ENCODE results near the gene SVIL.
"Not testable (repeated sequence)": the region's sequence is repeated elsewhere in the genome, so short reads cannot be mapped to it uniquely, and the experiment has no call there.

The SVIL gene

GRCh38 chr10:29648983-29649268 lies 14.2 kb upstream of the SVIL start:
- no peak for DNase-seq (ENCODE audit: low spot score)

GRCh38 chr10:29648114-29648982 lies 13.6 kb upstream of the SVIL start:
- no peak for DNase-seq (ENCODE audit: low spot score)

GRCh38 chr10:29647478-29647877 lies 12.7 kb upstream of the SVIL start:
- no peak for DNase-seq (ENCODE audit: low spot score)

GRCh38 chr10:29646960-29647461 lies 12.2 kb upstream of the SVIL start:
- DNase-seq (ENCODE audit: low spot score), result no peak

- DNase-seq (ENCODE audit: low spot score), result no peak
Observed at GRCh38 chr10:29646238-29646902, 11.6 kb upstream of the SVIL start.

GRCh38 chr10:29643771-29644501 lies 9.2 kb upstream of the SVIL start:
- DNase-seq (ENCODE audit: low spot score), result no peak

GRCh38 chr10:29642990-29643389 lies 8.2 kb upstream of the SVIL start:
- no peak for DNase-seq (ENCODE audit: low spot score)

GRCh38 chr10:29637537-29637936 lies 2.8 kb upstream of the SVIL start:
- no peak for DNase-seq (ENCODE audit: low spot score)

- no peak for DNase-seq (ENCODE audit: low spot score)
Observed at GRCh38 chr10:29636178-29636577, 1.4 kb upstream of the SVIL start.

GRCh38 chr10:29635711-29636144 lies 957 bp upstream of the SVIL start:
- DNase-seq (ENCODE audit: low spot score), result no peak

- no peak for DNase-seq (ENCODE audit: low spot score)
Observed at GRCh38 chr10:29634105-29634504, 666 bp downstream of the SVIL start.

- DNase-seq (ENCODE audit: low spot score), result no peak
Observed at GRCh38 chr10:29631049-29631339, 3.8 kb downstream of the SVIL start.

GRCh38 chr10:29630205-29631048 lies 4.3 kb downstream of the SVIL start:
- no peak for DNase-seq (ENCODE audit: low spot score)

- no peak for DNase-seq (ENCODE audit: low spot score)
Observed at GRCh38 chr10:29628912-29629526, 5.8 kb downstream of the SVIL start.

GRCh38 chr10:29628311-29628710 lies 6.5 kb downstream of the SVIL start:
- DNase-seq (ENCODE audit: low spot score), result no peak

- no peak for DNase-seq (ENCODE audit: low spot score)
Observed at GRCh38 chr10:29627201-29628132, 7.3 kb downstream of the SVIL start.

GRCh38 chr10:29624357-29624756 lies 10.4 kb downstream of the SVIL start:
- not testable (repeated sequence) for DNase-seq (ENCODE audit: low spot score)

GRCh38 chr10:29623797-29624196 lies 11.0 kb downstream of the SVIL start:
- no peak for DNase-seq (ENCODE audit: low spot score)

- DNase-seq (ENCODE audit: low spot score), result no peak
Observed at GRCh38 chr10:29622382-29622922, 12.3 kb downstream of the SVIL start.

GRCh38 chr10:29621161-29621560 lies 13.6 kb downstream of the SVIL start:
- no peak for DNase-seq (ENCODE audit: low spot score)

All from pons (tissue), 1 donor.